ENCODE measurements around the gene ZNF44. TPM values are rescaled to one million over a fixed set of nuclear protein-coding genes. Genes with fewer than 3 reads are reported as not detected.

Gene ZNF44
- total RNA-seq = 3.9 and 8.2 TPM in 2 replicates

DNA sequence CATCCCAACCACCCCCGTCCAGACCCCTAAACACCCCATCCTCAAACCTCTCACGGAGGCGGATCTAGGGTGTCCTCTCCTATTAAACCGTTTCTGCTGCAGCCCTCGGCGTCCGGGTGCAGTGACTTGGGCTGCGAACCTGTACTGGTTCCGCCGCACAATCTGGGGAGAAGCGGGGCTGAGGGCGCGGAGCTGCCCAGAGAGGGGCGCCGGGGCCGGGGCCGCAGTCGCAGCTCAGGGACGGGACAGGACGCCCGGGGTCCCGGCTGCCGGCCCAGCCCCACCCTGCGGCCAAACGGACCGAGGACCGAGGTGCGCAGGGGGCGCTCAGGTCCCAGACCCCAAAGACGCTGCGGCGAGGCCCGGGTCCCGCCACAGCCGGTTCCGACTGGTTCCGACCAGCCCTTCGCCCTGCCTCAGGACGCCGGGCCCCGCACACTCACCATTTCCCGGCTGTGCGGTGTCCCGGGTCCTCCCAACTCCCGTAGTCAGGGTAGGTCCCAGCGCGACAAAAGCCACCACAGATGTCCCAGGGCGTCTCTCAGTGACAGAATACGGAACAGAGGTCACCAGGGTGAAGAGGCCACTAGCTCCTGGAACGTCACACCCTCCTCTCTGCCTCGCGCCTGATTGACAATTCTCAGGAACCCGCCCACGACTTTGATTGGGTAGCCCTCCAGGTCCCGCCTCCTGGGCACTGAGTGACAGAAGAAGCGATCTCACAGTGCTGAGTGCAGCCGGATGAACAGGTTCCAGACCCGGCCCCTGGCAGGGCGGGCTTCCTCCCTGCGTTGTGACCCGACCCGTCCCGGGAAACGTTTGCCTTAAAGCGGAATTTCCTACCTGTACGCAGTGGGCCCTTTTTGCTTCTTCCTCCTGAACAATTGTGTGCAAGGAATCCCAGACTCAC is at the start of gene ZNF44:
Gene ZNF44 (minus strand): TSS at position 635 of the 910 bp plus-strand sequence. CDS start 189 bp downstream, at position 446.

GRCh38 chr19:12333162-12334159 is 38.8 kb upstream of the ZNF44 start, which contains the start of gene ZNF563:
Gene ZNF563, minus strand, starts transcription at chr19:12333633. Its CDS starts 151 bp downstream, at chr19:12333482.

Other genes with a start within 250 kb of the ZNF44 start
- gene ZNF878, start 241.9 kb downstream of the ZNF44 start, total RNA-seq = under 0.01 and 0.15 TPM in 2 replicates
- 0.97 and 1.4 TPM in 2 replicates for gene ZNF844, start 230.2 kb downstream of the ZNF44 start, total RNA-seq
- gene ZNF20, start 154.5 kb downstream of the ZNF44 start, total RNA-seq = 1.9 and 2.6 TPM in 2 replicates
- gene ZNF625, start 138.1 kb downstream of the ZNF44 start, total RNA-seq = 8.8 and 10.5 TPM in 2 replicates
- gene ZNF136, start 131.8 kb downstream of the ZNF44 start, total RNA-seq = 4.2 and 5.2 TPM in 2 replicates
- 0.30 and 0.65 TPM in 2 replicates for gene ZNF563, start 38.8 kb upstream of the ZNF44 start, total RNA-seq
- 0.32 and 1.1 TPM in 2 replicates for gene ZNF442, start 70.8 kb upstream of the ZNF44 start, total RNA-seq
- gene ZNF799, start 106.4 kb upstream of the ZNF44 start, total RNA-seq = 4.2 and 5.5 TPM in 2 replicates
- 3.6 and 5.6 TPM in 2 replicates for gene ZNF443, start 146.1 kb upstream of the ZNF44 start, total RNA-seq
- gene ZNF709, start 189.9 kb upstream of the ZNF44 start, total RNA-seq = 2.3 and 4.6 TPM in 2 replicates